Measurements from ENCODE around the gene HTR6. TPM values are rescaled to one million over a fixed set of nuclear protein-coding genes. Genes with fewer than 3 reads are reported as not detected.
A peak's percentile ranks its signal among the peaks of the same experiment; 100 is the strongest.

Gene HTR6
- total RNA-seq, 4 donors from 2014 or later: not detected

- intact Hi-C loops (cut with DNase I): loop anchor here (10.0 kb wide), 2 partner anchors 49 to 159 kb away; partner anchors contain the start of gene CAPZB
- Histone ChIP-seq H3K36me3 (no peaks in the 10 kb centered on the region), H3K4me1 (peaks cover 0 to 38% of the 10 kb centered on the region in 2 donors), H3K27ac (peak within 1 kb of the TSS; percentile 62 to 82 (median 77)), H3K27me3 (no peaks in the 10 kb centered on the region), H3K9me3 (no peaks in the 10 kb centered on the region), H3K4me3 (replicated peaks in 1 of 3) (peak within 1 kb of the TSS in 2 of 3 donors; percentile 42 to 58)
- WGBS, 2 donors: 2 to 3% methylated on average over 13 to 29 of the region's 90 CpGs
- peak; percentile 63 to 69 for DNase-seq
- TF ChIP-seq POLR2A (IDR thresholded peaks at IDR 0.05) (peak in 1 of 2 donors; percentile 53), CTCF (IDR thresholded peaks at IDR 0.05) (no peak)
These were observed 20.9 kb upstream of the HTR6 start, which contains the start of gene NBL1 for GRCh38 chr1:19643602-19644394. Gene NBL1 (plus strand): TSS chr1:19644311. CDS start chr1:19655031, 10,720 bp downstream.

- no peak for DNase-seq
- WGBS, 2 donors: no CpG with 5 or more reads among the region's 51 CpGs
- Histone ChIP-seq H3K4me1 (peaks cover 0 to 40% of the 10 kb centered on the region in 2 donors), H3K36me3 (no peaks in the 10 kb centered on the region), H3K27ac (peak overlapping the region; percentile 62 to 82 (median 77)), H3K4me3 (replicated peaks in 1 of 3) (peak overlapping the region in 2 of 3 donors; percentile 42 to 58), H3K9me3 (no peaks in the 10 kb centered on the region), H3K27me3 (no peaks in the 10 kb centered on the region)
- intact Hi-C loops (cut with DNase I): loop anchor here (10.0 kb wide), 2 partner anchors 50 to 160 kb away; partner anchors contain the start of gene CAPZB
- TF ChIP-seq CTCF (IDR thresholded peaks at IDR 0.05) (no peak), POLR2A (IDR thresholded peaks at IDR 0.05) (no peak)
These were observed 20.3 kb upstream of the HTR6 start for GRCh38 chr1:19644395-19644680.

GRCh38 chr1:19644681-19645410, 19.8 kb upstream of the HTR6 start:
- peak in 1 of 2 donors; percentile 45 for DNase-seq
- Histone ChIP-seq H3K36me3 (no peaks in the 10 kb centered on the region), H3K4me1 (peaks cover 0 to 39% of the 10 kb centered on the region in 2 donors), H3K9me3 (no peaks in the 10 kb centered on the region), H3K4me3 (replicated peaks in 1 of 3) (peak overlapping the region in 2 of 3 donors; percentile 42 to 58), H3K27ac (peak overlapping the region; percentile 62 to 82 (median 77)), H3K27me3 (no peaks in the 10 kb centered on the region)
- WGBS, 2 donors: 12 to 13% methylated on average over 27 to 47 of the region's 71 CpGs
- intact Hi-C loops (cut with DNase I): loop anchor here (10.0 kb wide), 2 partner anchors 50 to 160 kb away; partner anchors contain the start of gene CAPZB
- no peak for TF ChIP-seq POLR2A (IDR thresholded peaks at IDR 0.05)
- no peak for TF ChIP-seq CTCF (IDR thresholded peaks at IDR 0.05)

GRCh38 chr1:19645411-19646251, 19.0 kb upstream of the HTR6 start:
- intact Hi-C loops (cut with DNase I): loop anchor here (10.0 kb wide), 2 partner anchors 51 to 161 kb away; partner anchors contain the start of gene CAPZB
- no peaks in the 10 kb centered on the region for H3K9me3 ChIP-seq
- TF ChIP-seq CTCF (IDR thresholded peaks at IDR 0.05) (no peak), POLR2A (IDR thresholded peaks at IDR 0.05) (no peak)
- peaks cover 4 to 39% of the 10 kb centered on the region in 2 donors for H3K4me1 ChIP-seq
- 64 to 79% methylated on average over 12 to 19 of the region's 30 CpGs for WGBS, 2 donors
- H3K4me3 ChIP-seq (replicated peaks in 1 of 3): peak overlapping the region in 1 of 3 donors; percentile 58
- no peaks in the 10 kb centered on the region for H3K27me3 ChIP-seq
- peak overlapping the region; percentile 62 to 82 (median 77) for H3K27ac ChIP-seq
- H3K36me3 ChIP-seq: no peaks in the 10 kb centered on the region
- no peak for DNase-seq
